GM13977 (cell line): ENCODE data around the gene PAFAH2.

ENCODE experiments used
- DNase-seq: peaks from one replicate; pipeline ENCODE4 v3.0.0; 2012; ENCODE audit warnings: low spot score
- CTCF ChIP-seq: IDR thresholded peaks from 2 replicates; pipeline ENCODE4 v1.5.1; 2012; ENCODE audit warnings: mild to moderate bottlenecking, control low read depth; ENCODE audit not compliant: insufficient read depth; ENCODE audit errors: extremely low read depth, missing control alignments
- in situ Hi-C: fragments of 300-500 bp; cut with MboI; formaldehyde crosslinking; loops from one replicate; pipeline ENCODE4 v1.12.0; 2022; ENCODE audit warnings: low sequenced_read_pairs, low pct_unique_long_range_greater_than_20kb, mixed read lengths, inconsistent platforms; ENCODE audit not compliant: unreplicated experiment

The PAFAH2 gene

GRCh38 chr1:25997828-25998761 is at the start of gene PAFAH2:
PAFAH2 (minus strand) TSS chr1:25998063; CDS start chr1:25990816, 7,247 bp downstream.
- TF ChIP-seq CTCF, result peak; percentile 99
- DNase-seq, result peak; percentile 92
- in situ Hi-C loops, result loop anchor here (10.0 kb wide), 1 partner anchor 103 kb away; no protein-coding TSS in a partner anchor

GRCh38 chr1:26047278-26047874 is 49.5 kb upstream of the PAFAH2 start:
- DNase-seq, result no peak
- no peak for TF ChIP-seq CTCF
- in situ Hi-C loops, result no loop called here

GRCh38 chr1:26046246-26047095 is 48.6 kb upstream of the PAFAH2 start:
- TF ChIP-seq CTCF, result no peak
- in situ Hi-C loops, result no loop called here
- no peak for DNase-seq

- TF ChIP-seq CTCF, result no peak
- peak; percentile 45 for DNase-seq
- in situ Hi-C loops, result no loop called here
Observed at GRCh38 chr1:26045722-26046245, 47.9 kb upstream of the PAFAH2 start, which contains the start of gene SLC30A2. SLC30A2 (minus strand) TSS chr1:26046118; CDS start chr1:26045896, 222 bp downstream.

GRCh38 chr1:26044971-26045721 is 47.3 kb upstream of the PAFAH2 start:
- TF ChIP-seq CTCF, result no peak
- DNase-seq, result no peak
- in situ Hi-C loops, result no loop called here
